IPS DF 19.7 (cell line): ENCODE data around the gene NAT9.

Experiments
- DNase-seq: peaks from one replicate; pipeline ENCODE4 v3.0.0-alpha.2; 2013; ENCODE audit warnings: low read depth, low spot score

NAT9 gene

DNA sequence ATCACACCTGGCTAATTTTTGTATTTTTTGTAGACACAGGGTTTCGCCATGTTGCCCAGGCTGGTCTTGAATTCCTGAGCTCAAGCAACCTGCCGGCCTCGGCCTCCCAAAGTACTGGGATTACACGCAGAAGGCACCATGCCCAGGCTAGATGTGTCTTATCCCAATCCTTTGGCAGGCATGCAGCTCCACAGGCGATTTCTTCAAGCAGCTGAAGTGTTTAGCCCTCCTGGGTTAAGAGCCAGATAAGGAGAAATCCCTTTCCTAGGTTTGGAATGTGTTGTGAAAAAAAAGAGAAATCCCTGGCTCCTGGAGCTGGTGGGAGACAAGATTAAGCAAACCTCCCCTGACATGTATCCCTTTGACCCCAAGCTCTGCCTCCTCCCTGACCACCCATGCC is 29.8 kb downstream of the NAT9 start:
- DNase-seq, result no peak

DNA sequence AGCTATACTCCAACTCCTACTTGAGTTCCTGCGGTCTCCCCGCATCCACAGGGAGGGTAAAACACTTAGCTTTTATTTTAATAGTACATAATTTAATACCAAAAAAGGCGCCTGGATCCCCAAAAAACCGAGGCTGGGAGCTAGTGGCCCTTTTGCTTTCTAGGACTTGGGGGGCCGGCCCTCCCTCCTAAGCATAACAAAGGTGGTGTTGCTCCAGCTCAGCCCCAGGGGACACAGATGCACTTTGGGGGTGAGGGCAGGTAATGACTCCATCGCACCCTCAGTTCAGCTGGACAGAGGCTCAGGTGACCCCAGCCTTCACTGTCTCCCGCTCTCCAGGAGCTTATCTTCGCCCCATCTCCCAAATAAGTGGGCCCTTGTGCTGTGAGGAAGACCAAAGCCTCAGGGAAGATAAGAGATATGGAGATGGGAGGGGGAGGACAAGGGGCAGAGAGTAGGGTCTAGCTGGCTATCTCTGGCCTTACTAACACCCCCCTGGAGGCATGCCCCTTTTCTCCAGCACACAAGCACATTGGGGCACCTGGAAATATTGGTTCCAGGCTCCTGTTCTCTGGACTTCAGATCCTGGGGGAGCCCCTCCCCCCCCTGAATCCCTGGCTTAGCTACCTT is 30.5 kb downstream of the NAT9 start:
- no peak for DNase-seq

DNA sequence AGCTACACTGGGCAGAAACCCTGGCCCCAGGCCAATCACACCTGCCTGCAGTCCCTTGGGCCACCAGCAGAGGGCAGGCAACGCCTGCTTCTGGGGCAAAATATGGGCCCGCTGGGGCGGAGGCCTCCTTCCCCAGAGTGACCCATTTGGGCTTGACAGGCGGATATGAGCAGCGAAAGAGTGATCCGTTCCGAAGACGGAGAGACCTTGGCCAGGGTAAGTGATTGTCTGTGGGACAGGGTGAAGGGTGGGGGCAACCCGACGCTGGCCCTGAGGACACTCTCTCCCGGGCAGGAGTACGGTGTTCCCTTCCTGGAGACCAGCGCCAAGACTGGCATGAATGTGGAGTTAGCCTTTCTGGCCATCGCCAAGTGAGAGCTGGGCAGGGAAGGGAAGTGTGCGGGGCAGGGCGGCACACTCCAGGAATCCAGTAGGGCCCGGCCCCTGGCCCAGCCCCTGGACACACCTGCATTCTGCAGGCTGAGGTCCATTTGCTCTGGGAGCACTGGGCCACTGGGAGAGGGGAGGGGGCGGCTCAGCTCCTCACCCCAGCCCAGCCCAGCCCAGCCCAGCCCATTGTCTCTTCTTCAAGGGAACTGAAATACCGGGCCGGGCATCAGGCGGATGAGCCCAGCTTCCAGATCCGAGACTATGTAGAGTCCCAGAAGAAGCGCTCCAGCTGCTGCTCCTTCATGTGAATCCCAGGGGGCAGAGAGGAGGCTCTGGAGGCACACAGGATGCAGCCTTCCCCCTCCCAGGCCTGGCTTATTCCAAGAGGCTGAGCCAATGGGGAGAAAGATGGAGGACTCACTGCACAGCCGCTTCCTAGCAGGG is 31.2 kb downstream of the NAT9 start:
- DNase-seq, result no peak

DNA sequence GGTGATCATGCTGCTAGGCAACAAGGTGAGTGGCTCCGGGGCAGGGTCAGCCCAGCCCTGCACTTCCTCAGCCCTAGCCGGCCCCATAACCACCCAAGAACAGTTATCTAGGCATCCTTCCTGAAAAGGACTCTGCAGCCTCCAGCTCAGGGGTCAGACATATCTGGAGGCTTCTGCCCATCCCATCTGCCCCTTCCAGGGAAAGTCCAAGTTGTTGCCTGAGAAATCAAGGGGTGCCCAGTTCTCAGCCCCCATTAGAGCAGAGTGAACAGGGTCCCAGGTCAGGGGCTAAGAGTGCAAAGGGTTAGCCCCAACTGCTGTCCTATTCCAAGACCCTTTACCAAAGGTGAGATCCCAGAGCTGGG is 31.8 kb downstream of the NAT9 start:
- no peak for DNase-seq

DNA sequence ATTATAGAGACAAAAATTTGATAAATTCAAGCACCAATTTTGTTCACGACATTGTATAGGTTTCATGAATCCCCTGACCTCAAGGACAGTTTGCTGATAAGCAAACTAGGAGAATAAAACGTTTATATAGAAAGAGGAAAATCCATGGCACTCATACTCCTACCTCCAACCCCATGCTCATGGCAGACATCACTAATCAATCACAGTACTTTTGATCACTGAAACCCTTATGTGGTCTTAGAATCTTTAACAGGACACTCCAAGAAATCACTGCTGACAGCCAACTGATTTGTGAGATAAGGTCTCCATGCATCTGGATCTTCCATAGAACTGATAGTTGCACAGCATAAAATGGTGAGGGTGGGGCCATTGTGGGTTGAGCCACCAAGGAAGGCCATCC is 32.4 kb downstream of the NAT9 start:
- DNase-seq, result no peak

DNA sequence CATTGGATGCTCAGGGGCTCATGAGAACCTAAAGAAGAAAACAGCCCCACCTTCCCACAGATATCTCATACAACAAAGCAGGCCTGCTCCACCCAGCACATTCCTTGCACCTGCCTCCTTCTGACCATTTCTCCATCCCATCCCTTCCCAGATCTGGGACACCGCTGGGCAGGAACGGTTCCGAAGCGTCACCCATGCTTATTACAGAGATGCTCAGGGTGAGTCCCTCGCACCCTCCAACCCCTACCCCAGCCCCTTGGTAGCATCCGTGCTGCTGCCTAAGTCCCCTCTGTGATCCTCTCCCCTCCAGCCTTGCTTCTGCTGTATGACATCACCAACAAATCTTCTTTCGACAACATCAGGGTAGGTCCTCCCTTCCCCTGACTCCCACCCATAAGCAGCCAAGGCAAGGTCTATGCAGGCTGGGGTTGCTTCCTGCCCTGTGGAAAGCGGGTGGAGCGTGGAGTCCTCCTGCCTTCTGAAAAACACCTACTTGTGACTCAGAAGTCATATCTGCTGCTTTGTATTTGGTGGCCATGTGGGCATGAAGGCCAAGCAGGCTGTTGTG is 33.1 kb downstream of the NAT9 start:
- DNase-seq, result no peak

DNA sequence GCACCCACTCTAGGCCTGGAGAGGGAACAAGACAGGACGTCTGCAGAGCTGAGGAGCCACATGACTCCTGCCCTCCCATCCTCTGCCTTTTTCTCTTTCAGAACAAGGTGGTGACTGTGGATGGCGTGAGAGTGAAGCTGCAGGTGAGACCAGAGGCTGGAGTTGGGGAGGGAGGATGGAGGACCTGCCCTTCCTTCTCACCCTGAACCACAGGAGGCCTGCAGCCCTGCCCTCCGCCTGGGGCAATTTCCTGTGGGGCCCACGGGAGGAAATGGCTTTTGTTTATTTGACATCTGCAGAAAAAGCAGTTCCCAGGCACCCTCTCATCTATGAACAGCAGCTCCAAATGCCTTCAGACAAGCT is 34.0 kb downstream of the NAT9 start:
- DNase-seq, result no peak

DNA sequence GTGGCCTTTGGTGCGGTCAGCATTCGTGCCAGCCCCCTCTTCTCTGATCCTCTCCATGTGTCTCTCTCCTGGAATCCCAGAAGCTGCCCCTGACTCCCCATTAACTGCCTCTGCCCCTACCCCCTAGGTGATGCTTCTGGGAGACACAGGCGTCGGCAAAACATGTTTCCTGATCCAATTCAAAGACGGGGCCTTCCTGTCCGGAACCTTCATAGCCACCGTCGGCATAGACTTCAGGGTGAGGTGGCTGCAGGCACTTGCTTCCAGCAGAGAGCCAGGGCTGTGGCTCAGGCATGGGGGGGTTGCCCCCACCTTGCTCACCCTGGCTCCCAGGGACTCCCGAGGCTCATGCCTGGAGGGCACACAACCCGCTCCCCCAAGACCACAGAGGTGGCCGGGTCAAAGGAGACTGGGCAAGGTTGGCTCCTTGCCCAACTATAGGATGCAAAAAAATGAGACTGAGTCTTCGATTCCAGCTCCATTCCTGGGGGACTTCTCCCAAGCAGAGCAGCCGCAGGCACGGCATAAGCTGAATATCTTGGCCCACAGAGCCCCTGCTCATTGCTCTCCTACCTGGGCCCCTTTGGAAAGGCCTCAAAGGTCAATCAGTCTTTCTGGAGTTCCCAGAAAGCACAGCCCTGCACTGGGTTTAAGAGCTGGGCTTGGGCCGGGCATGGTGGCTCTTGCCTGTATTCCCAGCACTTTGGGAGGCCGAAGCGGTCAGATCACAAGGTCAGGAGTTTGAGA is 35.3 kb downstream of the NAT9 start:
- DNase-seq, result no peak

DNA sequence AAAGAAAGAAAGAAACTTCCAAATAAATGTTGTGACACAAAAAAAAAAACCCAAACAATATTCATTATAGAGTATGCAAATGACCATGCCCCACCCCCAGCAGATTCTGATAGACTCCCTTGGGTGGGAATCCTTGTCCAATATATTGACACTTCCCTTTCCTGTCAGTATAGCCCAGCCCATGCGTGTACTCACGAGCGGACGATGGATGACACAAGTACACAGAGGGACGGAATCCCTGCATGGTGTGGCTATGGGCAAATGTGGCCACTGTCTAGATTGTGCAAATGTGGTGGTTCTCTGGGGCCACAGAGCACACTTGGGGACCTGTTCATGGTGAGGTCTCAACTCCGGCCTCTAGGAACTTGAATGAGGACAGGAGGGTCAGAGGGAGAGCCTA is 36.0 kb downstream of the NAT9 start:
- DNase-seq, result no peak

DNA sequence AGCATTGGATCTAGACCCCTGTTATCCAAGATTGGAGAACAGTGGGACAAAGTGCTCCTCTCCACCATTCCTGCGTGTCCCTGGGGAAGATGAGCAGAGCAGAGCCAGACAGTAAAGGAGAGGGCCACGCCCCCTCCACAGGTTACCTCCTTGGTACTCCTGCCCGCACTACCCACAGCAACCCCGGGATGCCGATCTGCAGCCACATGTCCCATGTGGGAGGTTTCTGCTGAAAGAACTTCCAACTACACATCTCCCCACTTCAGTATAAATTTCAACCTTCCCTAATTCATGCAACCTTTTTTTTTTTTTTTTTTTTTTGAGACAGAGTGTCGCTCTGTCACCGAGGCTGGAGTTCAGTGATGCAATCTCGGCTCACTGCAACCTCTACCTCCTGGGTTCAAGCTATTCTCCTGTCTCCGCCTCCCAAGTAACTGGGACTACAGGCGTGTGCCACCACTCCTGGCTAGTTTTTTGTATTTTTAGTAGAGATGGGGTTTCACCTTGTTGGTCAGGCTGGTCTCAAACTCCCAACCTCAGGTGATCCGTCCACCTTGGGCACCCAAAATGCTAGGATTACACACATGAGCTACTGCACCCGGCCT is 36.8 kb downstream of the NAT9 start:
- DNase-seq, result no peak

DNA sequence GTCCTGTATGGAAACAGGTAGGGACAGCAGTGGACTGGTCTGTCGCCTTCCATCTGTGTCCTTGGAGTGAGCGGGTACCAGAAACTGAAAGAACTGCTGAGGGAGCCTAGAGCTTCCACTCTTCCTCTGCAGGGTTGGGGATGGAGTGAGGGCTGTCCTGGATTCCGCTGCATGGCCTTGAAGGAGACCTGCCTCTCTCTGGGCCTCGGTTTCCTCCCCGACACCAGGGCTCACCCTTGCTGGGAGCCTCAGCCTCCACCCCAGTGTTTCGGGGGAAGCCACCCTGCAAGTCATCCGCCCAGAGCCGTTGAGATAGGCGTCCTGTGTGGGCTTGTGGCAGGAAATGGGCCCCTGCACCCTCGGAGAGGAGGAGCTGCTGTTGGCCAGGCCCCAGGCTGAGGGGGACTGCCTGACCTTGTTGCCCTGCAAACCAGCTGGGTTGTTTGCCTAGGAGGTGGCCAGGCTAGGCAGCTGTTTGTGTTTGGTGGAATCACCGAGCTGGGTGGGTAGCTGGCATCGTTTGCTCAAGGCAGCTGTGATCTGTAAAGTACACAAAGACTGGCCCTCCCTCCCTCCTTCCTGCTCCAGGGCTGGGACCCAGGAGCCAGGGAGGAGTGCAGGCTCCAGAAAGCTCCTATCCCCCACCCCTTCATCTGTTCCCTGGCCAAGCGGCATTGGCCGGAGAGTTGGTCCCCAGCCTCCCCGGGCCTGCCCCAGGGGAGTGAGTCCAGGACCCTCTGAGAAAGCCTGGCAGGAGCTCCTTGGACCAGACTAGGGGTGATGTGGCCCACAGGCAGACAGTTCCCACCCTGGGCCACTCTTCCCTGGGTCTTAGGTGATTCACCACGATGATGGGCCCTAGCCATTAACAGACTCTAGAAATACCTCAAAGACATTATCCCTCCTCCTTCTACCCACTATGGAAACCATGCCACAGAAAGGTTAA is 37.8 kb downstream of the NAT9 start:
- no peak for DNase-seq

DNA sequence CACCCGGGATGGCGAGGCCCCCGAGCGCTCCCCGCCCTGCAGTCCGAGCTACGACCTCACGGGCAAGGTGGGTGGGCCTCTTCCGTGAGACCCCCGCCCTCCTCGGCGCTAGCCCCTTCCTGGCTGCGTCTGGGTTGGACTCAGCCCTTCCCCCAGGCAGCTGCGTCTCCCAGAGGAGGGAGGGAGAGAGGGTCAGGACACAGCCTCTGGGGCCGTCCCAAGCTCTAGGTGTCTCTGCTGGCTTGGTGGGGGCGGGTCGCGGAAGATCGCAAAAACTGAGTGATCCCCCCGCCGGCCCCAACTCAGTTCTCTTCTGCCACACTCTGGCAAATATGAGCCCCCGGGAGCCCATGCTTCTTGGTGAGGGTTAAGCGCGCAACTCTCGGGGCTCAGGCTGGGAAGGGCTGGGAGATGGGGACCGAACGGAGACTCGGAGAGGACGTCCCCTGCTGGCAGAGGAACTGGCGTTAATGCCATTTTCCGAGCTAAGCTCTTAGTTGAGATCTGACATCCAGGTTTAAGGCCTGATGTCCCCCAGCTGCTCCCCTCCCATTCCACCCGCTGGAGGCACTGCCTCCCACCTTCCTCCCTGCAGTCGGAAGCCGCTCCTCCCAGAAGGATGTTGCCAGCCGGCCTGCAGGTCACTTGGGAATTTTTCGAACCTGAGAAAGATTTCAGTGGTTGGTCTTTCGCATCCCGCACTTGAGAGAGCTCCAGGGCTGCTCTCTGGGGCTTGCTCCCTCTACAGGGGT is 38.7 kb downstream of the NAT9 start:
- DNase-seq, result peak; percentile 76

DNA sequence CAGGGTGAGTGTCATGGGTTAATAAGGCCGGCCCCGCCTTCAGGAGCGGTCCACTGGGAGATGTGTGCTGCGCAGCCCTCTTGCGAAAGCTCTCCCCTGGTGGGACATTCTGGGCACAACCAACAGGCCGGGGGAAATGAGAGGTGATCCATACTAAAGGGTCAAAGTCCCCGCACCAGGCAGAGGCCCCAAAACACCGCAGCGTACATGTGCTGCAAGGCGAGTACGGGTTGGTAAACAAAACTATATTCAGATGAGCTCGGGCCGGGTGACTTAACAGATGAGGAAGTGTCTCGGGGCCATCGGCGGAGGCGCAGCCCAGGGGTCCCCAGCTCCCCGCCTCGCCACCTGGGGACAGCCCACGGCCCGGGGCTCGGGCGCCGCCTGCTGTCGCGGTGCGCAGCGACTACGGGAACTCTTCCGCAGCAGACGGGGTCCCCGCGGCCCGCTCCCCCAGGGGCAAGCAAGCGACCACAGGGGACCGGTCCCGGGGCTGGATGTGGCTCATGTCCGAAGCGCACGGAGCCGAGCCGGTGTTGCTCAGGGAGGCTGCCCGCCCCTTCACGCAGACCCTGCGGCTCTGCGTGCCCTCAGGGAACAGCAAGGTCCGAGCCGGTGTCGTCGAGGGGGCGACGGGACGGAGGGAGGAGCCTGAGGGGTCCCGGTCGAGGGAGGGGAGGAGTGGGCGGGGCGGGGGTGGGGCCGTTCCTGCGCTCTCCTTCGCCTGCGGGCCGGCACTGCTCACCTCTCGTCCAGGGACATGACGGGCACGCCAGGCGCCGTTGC is 39.4 kb downstream of the NAT9 start, which contains the start of gene RAB37:
Gene RAB37, plus strand, starts transcription at position 744 of the 786 bp plus-strand sequence. Its CDS starts 17 bp downstream, at position 761.
- no peak for DNase-seq

DNA sequence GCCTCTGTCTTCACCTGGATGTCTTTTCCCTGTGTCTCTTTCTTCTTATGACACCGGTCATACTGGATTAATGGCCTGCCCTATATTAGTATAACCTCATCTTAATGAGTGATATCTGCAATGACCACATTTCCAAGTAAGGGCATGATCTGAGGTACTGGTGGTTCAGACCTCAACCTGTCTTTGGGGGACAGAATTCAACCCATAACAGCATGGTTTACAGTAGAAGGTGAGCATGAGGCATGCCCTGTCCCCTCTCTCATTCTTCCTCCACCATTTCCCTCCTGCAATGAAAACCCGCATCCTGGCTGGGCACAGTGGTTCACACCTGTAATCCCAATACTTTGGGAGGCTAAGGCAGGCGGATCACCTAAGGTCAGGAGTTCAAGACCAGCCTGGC is 41.9 kb downstream of the NAT9 start:
- no peak for DNase-seq

DNA sequence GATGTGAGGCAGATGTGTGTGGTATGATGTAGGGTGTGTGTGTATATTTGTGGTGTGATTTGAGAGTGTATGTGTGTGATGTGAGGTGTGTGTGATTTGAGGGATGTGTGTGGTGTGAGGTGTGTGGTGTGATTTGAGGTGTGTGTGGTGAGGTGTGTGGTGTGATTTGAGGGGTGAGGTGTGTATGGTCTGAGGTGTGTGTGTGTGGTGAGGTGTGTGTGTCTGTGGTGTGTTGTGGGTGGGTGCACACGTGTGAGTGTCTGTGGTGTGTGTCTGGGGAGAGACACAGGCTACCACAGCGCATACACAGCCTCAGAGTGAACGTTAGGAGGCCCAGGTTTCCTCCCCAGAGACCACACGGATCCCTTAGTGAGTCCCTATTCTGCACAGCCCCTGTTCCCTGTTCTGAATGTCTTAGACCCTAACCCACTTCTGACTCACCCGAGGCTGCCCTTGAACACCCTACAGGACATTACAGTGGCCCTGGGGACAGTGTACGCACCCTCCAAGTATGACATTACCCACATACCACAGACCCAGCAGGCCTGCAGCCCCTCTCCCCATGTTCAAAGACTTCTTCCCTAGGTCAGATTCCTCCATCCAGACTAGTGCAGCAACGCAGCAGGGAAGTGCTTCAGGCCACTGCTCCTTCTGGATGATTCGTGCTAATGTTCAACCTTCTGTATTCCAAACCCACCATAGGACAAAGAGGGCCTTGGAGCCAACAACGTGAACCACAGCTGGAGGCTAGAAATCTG is 42.6 kb downstream of the NAT9 start:
- no peak for DNase-seq

DNA sequence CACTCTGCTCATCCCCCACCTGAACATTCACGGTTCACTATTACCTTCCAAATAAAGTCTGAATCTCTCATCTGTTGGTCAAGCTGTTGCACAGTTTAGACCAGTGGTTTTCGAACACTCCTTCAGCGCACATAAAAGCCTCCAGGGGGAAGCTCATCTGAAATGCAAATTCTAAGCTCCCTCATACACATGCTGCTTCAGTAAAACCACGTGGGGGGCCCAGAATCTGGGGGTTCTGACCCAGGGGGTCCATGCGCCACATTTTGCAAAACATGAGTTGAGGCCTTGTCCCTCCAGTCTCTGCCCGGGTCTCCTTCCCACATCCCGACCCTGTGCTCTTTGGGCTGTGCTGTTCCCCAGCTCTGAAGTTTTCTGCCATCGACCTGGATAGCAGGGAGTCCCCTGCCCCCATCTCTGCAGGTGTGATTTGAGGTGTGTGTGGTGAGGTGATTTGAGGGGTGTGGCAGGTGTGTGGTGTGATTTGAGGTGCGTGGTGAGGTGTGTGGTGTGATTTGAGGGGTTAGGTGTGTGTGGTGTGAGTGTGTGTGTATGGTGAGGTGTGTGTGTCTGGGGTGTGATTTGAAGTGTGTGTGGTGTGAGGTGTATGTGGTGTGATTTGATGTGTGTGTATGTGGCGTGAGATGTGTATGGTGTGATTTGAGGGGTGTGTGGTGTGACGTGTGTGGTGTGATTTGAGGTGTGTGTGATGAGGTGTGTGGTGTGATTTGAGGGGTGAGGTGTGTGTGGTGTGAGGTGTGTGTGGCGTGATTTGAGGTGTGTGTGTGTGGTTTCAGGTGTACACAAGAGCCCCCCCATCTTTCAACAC is 43.9 kb downstream of the NAT9 start:
- no peak for DNase-seq

DNA sequence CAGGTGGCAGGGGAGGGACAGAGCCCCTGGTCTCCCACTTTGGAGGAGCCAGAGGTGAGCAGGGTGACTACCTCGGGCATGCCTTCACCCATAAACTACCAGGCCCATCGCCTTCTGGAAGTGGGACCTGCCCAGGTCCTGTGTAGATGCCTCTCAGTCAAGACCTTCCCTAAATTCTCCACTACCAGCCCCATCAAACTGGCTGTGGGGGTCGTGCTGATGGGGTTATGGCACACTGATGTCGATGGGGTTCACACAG is 44.9 kb downstream of the NAT9 start:
- no peak for DNase-seq
